Activated CD4-positive, alpha-beta T cell treated with anti-CD3 and anti-CD28 coated beads, Interleukin-2, amount 50 U/mL, for 16 hours (primary cell): ENCODE results near the gene ITGB2.
"Not testable (repeated sequence)": the region's sequence is repeated elsewhere in the genome, so short reads cannot be mapped to it uniquely, and the experiment has no call there.

ENCODE experiments used
- DNase-seq: peaks from one replicate; pipeline ENCODE4 v3.0.0-alpha.2; 2020

Gene ITGB2

DNA sequence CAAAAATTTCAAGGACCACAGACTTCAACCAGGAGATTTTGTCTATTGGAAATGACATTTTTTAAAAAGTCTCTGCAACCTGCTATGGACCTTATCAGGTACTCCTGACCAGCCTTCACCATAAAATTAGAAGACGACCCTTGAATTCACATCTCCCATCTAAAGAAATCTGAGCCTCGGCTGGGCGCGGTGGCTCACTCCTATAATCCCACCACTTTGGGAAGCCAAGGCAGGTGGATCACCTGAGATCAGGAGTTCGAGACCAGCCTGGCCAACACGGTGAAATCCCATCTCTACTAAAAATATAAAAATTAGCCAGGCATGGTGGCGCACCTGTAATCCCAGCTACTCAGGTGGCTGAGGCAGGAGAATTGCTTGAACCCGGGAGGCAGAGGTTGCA is 41.5 kb downstream of the ITGB2 start:
- DNase-seq, result not testable (repeated sequence)

DNA sequence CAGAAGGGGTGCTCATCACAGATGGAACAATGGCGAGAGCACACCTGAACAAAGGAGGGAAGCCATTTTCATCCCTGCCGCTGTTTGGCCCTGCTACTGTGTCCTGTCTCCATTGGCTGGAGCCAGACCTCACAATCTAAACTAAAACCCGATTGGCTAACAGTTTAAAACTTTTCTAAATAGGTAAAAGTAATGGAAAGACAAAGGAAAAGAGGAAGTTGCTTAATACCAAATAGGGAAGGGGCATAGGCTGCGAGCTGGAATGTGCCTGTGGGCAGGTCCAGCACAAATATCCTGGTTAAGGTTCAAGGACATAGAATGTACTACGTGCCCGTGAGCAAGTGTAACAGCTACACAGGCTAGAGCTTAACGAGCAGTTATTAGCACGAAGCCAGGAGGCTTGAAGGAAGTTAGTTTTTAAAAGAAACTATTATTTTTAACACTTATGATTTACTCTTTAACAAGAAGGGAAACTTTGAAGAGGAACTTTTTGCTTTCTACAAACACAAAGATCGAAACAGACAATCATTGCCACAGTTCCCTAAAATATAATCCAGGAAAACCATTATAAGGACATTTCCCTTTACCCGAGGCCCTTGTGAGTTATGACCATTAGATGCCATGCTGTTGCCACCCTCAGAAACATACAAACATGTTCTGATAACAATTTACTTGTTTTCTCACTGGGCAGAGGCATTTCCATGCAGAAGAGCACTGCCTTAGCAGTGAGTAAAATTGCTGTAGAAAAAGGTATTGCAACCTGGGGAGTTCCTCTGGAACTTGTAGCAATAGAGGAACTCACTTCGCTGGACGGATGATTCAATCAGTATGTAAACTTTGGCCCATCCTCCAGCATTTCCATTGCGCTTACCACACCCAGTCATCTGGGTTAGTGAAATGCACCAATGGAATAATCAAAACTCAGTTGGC is 42.4 kb downstream of the ITGB2 start:
- DNase-seq, result no peak

- no peak for DNase-seq
These were observed 43.7 kb downstream of the ITGB2 start for GRCh38 chr21:44876849-44877575.

DNA sequence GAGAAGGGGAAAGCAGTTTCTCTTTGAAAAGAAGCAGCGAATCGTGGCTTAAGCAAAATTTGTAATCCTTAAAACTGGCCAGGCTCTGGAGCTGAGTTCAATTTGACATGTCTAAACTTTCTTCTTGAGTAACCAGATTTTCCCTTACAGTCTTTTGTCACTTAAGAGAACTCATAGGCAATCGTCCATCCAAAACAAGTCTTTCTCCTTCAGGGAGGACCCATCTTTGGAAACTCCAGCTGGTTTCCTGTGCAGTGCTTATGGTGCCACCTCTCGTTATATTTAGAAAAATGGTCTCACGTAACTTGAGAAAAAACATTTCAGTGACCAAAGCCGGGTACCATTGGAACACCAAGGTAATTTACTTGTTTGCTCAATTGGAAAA is 45.4 kb downstream of the ITGB2 start:
- DNase-seq, result peak; percentile 56

GRCh38 chr21:44874497-44875315 is 46.0 kb downstream of the ITGB2 start:
- DNase-seq, result no peak

GRCh38 chr21:44874240-44874496 is 46.5 kb downstream of the ITGB2 start:
- DNase-seq, result no peak

DNA sequence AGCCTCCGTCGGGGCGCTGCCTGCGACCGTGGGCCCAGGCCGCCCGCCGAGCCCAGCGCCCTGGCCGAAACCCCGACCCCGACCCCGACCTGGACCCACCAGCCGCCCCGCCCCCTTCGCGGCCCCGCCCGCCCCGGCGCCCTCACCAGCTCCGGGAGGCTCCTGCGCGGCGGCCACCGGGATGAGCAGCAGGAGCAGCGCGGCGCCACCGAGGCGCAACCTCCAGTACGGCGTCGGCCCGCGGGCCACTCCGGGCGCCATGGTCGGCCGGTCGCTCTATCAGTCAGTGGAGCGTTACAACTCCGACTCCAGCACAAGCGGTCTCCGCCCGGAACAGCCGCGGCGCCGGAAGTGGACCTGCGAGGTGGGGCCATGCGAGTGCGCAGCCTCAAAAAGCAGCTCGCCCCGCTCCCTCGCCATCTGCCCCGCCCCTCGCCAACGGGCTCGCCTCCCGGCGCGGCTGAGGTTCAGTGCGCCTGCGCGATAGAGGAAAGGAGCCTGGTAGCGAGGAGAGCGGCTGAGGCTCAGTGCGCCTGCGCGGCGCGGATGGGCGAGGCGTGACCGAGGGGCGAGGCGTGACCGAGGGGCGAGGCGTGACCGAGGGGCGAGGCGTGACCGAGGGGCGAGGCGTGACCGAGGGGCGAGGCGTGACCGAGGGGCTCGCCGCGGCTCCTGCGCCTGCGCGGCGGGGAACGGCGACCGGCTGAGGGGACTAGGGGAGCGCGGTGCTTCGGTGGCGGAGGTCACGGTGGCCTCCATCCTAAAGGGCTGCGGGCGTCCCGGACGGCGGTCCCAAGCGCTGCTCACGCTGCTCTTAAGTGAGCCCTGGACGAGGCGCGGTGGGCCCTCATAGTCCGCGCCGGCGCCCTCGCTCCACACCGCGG is 47.1 kb downstream of the ITGB2 start, which contains the start of gene PTTG1IP:
TSS of gene PTTG1IP (minus strand) at position 335 of the 884 bp plus-strand sequence. CDS start at position 261, 74 bp downstream.
- DNase-seq, result peak; percentile 99

- no peak for DNase-seq
These were observed 47.9 kb downstream of the ITGB2 start for GRCh38 chr21:44872649-44873355.

DNA sequence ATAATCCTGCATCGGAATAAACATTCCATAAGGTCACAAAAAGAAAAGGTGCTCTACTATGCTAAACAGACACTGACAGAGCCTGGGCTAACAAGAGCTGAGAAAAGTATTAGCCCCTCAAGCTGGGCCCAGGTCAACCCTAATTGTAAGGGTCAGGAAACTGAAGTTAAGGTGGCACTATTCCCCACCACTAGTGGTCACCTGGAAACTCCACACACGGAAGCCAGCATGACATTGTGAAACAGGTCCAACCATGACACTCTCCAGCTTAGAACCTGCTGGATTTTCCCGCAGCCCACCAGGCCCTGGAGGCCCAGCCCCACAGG is 48.4 kb downstream of the ITGB2 start:
- no peak for DNase-seq

- DNase-seq, result no peak
These were observed 49.0 kb downstream of the ITGB2 start for GRCh38 chr21:44871576-44872269.

- no peak for DNase-seq
These were observed 49.8 kb downstream of the ITGB2 start for GRCh38 chr21:44870748-44871495.

DNA sequence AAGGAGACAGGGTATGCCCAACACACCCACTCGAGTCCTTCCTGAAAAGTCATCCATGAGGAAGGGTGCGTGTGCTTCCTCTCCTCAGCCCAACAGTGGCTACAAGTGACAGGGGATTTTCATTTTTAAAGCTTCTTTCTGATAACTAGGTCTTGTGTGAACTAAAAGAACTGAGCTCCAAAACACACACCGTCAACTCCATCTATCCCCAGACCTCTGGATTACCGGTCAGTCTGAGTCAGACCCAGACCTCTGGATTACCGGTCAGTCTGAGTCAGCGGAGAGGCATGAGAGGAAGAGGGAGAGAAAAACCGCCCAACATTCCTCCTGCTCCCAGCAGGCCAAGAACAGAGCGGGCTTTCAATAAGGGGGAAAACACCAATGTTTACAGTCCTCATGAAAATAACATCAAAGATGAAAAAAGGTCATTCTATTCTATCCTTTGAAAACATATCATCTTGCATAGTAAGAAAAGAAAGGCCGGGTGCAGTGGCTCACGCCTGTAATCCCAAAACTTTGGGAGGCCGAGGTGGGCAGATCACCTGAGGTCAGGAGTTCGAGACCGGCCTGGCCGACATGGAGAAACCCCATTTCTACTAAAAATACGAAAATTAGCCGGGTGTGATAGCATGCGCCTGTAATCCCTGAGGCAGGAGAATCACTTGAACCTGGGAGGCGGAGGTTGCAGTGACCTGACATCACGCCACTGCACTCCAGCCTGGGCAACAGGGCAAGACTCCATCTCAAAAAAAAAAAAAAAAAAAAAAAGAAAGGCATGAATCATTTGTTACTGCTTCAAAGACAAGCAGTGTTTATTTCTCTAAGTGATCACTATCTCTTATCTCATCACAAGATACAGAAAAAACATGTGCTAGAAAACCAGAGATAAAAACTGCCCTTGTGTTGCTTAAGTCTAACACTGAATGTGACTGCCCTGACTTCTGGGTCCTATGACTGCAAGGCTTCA is 50.6 kb downstream of the ITGB2 start:
- no peak for DNase-seq

- no peak for DNase-seq
These were observed 52.0 kb downstream of the ITGB2 start for GRCh38 chr21:44868707-44869106.

DNA sequence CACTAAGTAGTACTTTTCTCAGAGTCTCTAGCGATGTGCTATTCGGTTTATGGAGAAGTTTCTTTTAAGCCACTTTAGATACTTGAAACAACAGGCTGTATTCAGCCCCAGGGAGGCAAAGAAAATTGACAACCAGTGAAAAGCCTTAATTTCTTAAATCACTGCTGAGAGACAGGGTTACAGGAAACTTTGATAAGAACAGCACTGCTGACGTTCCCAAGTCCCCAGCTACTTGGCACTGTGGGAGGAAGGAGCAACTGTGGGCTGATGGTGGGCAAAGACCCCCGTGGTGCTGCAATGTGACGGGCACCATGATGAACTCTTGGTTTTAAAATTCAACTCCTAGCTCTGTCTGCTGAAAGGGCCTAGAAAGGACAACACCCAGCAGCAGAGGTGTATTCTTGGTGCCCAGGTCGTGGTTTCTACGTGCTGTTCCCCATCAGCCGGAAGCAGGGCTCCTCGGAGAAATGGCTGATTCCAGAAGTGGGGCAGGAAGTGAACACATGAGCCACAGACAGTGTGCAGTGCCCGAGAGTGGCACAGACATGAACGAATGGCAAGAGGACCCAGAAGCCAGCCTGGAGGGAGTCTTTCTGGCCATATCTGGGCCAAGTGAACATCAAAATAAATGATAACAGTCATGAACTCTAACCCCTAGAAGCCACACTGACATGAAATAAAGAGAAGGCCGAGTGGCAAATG is 52.5 kb downstream of the ITGB2 start:
- peak; percentile 68 for DNase-seq

DNA sequence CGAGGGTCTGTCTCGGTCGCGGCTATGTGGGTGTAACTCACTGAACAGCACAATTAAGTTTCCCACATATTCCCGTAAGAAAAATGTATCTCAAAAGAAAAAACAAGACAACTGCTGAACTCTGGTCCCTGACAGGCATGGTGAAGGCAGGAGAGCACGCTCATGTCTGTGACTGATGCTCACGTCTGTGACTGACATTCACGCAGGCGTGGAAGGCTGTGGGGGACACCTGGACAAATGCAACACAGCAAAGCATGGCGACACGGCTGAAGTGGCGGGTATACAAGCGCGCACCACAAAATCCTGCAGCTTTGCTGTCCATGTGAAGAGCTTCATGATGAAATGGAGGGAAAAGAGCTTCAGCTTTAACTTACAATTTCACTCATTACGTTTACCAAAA is 53.2 kb downstream of the ITGB2 start:
- no peak for DNase-seq

GRCh38 chr21:44866780-44867179 is 53.9 kb downstream of the ITGB2 start:
- no peak for DNase-seq

DNA sequence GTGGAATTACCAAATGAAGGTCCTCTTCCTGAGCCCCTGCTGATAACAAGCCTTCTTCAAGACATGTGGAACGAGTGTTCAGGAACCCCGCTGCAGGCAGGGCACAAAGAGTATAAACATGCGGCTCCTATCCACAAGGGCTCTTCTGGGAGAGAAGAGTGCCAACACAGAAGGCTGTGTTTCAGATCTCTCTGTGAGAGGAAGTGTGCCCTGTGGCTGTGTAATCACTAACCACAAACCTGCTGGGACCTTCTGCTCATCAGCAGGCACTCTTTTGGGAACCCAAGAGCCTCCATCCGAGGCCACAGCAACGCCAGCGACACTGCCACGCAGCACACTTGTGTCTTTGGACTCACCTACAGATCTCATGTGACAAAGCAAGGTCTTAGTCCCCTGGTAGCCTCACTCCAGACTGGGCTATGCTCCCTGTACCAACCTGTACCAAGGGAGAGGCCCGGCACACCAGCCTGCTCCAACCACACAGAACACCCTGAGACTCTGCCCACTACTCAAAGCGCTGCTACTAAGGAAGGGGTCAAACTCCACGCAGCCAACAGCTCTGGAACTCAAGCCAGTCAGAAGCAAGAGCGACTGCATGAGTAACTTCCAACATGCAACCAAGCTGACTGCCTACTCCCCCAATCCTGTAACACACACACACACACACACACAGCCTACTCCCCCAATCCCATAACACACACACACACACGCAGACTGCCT is 55.0 kb downstream of the ITGB2 start:
- no peak for DNase-seq
